H1 (cell line): Measurements from ENCODE around the gene STYXL1. TPM values are rescaled to one million over a fixed set of nuclear protein-coding genes. Genes with fewer than 3 reads are reported as not detected.

Experiments used
- BRCA1 ChIP-seq: IDR thresholded peaks from 2 replicates; pipeline ENCODE4 v1.6.1; 2012; ENCODE audit warnings: low read depth, low read length, improper control_type of control experiment
- CHD2 ChIP-seq: IDR thresholded peaks from 2 replicates; pipeline ENCODE4 v1.6.1; 2012; ENCODE audit warnings: low read length, improper control_type of control experiment
- CREB1 ChIP-seq: IDR thresholded peaks from 2 replicates; pipeline ENCODE4 v1.6.1; 2012; ENCODE audit warnings: inconsistent platforms
- EGR1 ChIP-seq: IDR thresholded peaks from 2 replicates; pipeline ENCODE4 v1.6.1; 2011; ENCODE audit warnings: low read depth, low read length, borderline replicate concordance
- KDM1A ChIP-seq: fragments of 200-600, 300-600 bp; sonication (generic); IDR thresholded peaks from 2 replicates; pipeline ENCODE4 v1.7.1; 2016; ENCODE audit warnings: mild to moderate bottlenecking, low read length, borderline replicate concordance
- KDM4A ChIP-seq: IDR thresholded peaks from one replicate; pipeline ENCODE4 v1.7.1; 2012; ENCODE audit warnings: low read depth, mild to moderate bottlenecking, moderate library complexity, low read length, inconsistent platforms; ENCODE audit not compliant: severe bottlenecking
- SIX5 ChIP-seq: IDR thresholded peaks from 2 replicates; pipeline ENCODE4 v1.6.1; 2011; ENCODE audit warnings: mild to moderate bottlenecking, low read depth, low read length
- SP2 ChIP-seq: IDR thresholded peaks from 2 replicates; pipeline ENCODE4 v1.6.1; 2012; ENCODE audit warnings: mild to moderate bottlenecking, low read length, inconsistent platforms
- polyA plus RNA-seq, 7 experiments: library from polyadenylated mRNA; depleted of rRNA in 3 of 7; stranded (reverse) in 5 of 7; unstranded in 2 of 7; fragments of >200 nt in 5 of 7; fragments of 200-250 nt in 2 of 7; gene quantifications; 1 replicate in 5 of 7; 2 replicates in 1 of 7; 4 replicates in 1 of 7; pipeline versions ENCODE4 v1.2.1 to v1.2.3, GENCODE V29; 2011 to 2013; ENCODE audit warnings: missing spikeins in 2 of 7, mixed read lengths in 2 of 7
- total RNA-seq: library from RNA; stranded (reverse); fragmentation: NEBNext Ultra II Directional; extraction: Animal tissue kit (Norgen Biotek cat#: 25700); gene quantifications from 2 replicates; pipeline ENCODE4 v1.2.1, GENCODE V29; 2021

Gene STYXL1
- total and polyA plus RNA-seq, 2 of the 8 experiments (the other 6 are each of a cell fraction or from before 2014, with no cell fraction given) = 32.3 to 53.9 TPM

DNA sequence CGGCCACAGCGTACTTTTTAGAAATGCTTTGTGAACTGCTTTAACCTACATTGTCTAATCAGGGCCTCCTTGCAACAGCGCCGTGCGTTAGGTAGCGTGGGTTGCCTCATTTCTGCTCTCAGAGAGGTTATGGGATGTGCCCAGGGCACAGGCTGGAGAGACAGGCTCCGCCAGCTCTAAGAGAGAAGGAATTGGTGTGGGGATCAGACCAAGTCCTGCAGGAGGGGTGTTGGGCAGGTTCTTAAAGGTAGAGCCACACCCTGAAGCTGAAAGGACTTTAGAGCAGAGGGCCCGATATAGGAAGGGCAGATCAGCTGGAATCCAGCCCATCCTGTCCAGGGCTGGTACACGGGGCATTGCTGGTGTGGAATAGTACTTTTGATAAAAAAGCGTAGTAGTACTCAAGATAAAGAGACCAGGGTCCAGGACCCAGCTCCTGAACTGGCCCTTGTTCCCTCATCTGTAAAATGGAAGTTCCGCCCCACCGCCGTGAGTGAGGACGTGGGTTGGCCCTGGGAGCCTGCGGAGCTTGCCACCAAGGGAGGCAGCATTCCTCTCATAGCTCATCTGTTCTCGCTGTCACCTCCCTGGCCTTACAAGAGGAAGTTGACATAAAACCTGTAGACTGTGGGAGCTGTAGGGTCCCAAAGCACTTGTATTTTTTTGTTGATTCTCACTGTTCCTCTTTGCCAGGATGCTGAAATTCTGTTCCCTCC is 90.6 kb downstream of the STYXL1 start (continued):
- TF ChIP-seq CREB1 (0 out of 2 replicates have a peak, but pooled peaks have one; percentile 14), KDM1A (no peak), EGR1 (no peak), CHD2 (no peak), KDM4A (no peak), SP2 (no peak), BRCA1 (no peak), SIX5 (no peak)
